GM19099 (cell line): Measurements from ENCODE around the gene YPEL4.

Source experiments
- POLR2A ChIP-seq: IDR thresholded peaks from 3 replicates; pipeline ENCODE4 v1.6.1; 2011; ENCODE audit warnings: low read depth; ENCODE audit not compliant: insufficient read length; ENCODE audit errors: extremely low read depth

The YPEL4 gene

GRCh38 chr11:57596266-57596885 lies 53.3 kb downstream of the YPEL4 start:
- no peak for TF ChIP-seq POLR2A
